HG02588 (cell line): Measurements from ENCODE around the gene SPATA18.
"Not testable (repeated sequence)": the region's sequence is repeated elsewhere in the genome, so short reads cannot be mapped to it uniquely, and the experiment has no call there.

Experiments used
- ATAC-seq: cut with Tn5 transposase; IDR thresholded peaks from one replicate; pipeline ENCODE4 v1.9.1; 2021; ENCODE audit warnings: mild to moderate bottlenecking, moderate library complexity; ENCODE audit not compliant: unreplicated experiment

The SPATA18 gene

GRCh38 chr4:52105276-52105675 is 54.2 kb downstream of the SPATA18 start:
- no peak for ATAC-seq

- ATAC-seq, result no peak
Observed at GRCh38 chr4:52106191-52106590, 55.1 kb downstream of the SPATA18 start.

GRCh38 chr4:52106660-52107059 is 55.6 kb downstream of the SPATA18 start:
- ATAC-seq, result no peak

- ATAC-seq, result no peak
Observed at GRCh38 chr4:52107336-52107735, 56.2 kb downstream of the SPATA18 start.

GRCh38 chr4:52107745-52108144 is 56.6 kb downstream of the SPATA18 start:
- ATAC-seq, result no peak

- ATAC-seq, result no peak
Observed at GRCh38 chr4:52110171-52110570, 59.1 kb downstream of the SPATA18 start.

- no peak for ATAC-seq
Observed at GRCh38 chr4:52111995-52112394, 60.9 kb downstream of the SPATA18 start.

- no peak for ATAC-seq
Observed at GRCh38 chr4:52112411-52112810, 61.3 kb downstream of the SPATA18 start.

GRCh38 chr4:52116641-52117040 is 65.5 kb downstream of the SPATA18 start:
- ATAC-seq, result no peak

GRCh38 chr4:52126226-52126625 is 75.1 kb downstream of the SPATA18 start:
- no peak for ATAC-seq

GRCh38 chr4:52126966-52127365 is 75.9 kb downstream of the SPATA18 start:
- ATAC-seq, result no peak

- no peak for ATAC-seq
Observed at GRCh38 chr4:52135171-52135570, 84.1 kb downstream of the SPATA18 start.

- not testable (repeated sequence) for ATAC-seq
Observed at GRCh38 chr4:52137152-52137551, 86.0 kb downstream of the SPATA18 start.

- no peak for ATAC-seq
Observed at GRCh38 chr4:52142816-52143215, 91.7 kb downstream of the SPATA18 start.

GRCh38 chr4:52143815-52144214 is 92.7 kb downstream of the SPATA18 start:
- ATAC-seq, result no peak

GRCh38 chr4:52144372-52144771 is 93.3 kb downstream of the SPATA18 start:
- no peak for ATAC-seq
